Cardiac muscle cell (in vitro differentiated cells and primary cell): ENCODE data around the gene TAPT1. TPM values are rescaled to one million over a fixed set of nuclear protein-coding genes. Genes with fewer than 3 reads are reported as not detected.
"Not testable (repeated sequence)": the region's sequence is repeated elsewhere in the genome, so short reads cannot be mapped to it uniquely, and the experiment has no call there.

Experiments used
- DNase-seq, 2 donors: peaks; one replicate each; pipeline versions ENCODE4 v3.0.0 to v3.0.0-alpha.2; 2010 to 2017; ENCODE audit warnings: low read depth in 1 of 2, low spot score in 1 of 2
- H3K27ac ChIP-seq: fragments of 200-600 bp; sonication (generic); 2 replicates; pipeline ENCODE4 v1.5.1; 2016
- H3K27me3 ChIP-seq: fragments of 200-600 bp; sonication (generic); 2 replicates; pipeline ENCODE4 v1.6.0; 2016; ENCODE audit warnings: control low read depth
- H3K36me3 ChIP-seq: fragments of 200-600 bp; sonication (generic); 2 replicates; pipeline ENCODE4 v1.5.1; 2016; ENCODE audit warnings: control low read depth
- H3K4me1 ChIP-seq: fragments of 200-600 bp; sonication (generic); 2 replicates; pipeline ENCODE4 v1.8.1; 2017; ENCODE audit warnings: low read depth, mild to moderate bottlenecking, mixed run types
- H3K4me3 ChIP-seq: fragments of 200-600 bp; sonication (generic); 2 replicates; pipeline ENCODE4 v1.5.1; 2016; ENCODE audit warnings: mild to moderate bottlenecking
- H3K9me3 ChIP-seq: fragments of 200-600 bp; sonication (generic); 2 replicates; pipeline ENCODE4 v1.5.1; 2017; ENCODE audit warnings: low read depth, mild to moderate bottlenecking, control low read depth
- CTCF ChIP-seq: IDR thresholded peaks from 2 replicates; pipeline ENCODE4 v1.5.1; 2012; ENCODE audit warnings: low read depth, mild to moderate bottlenecking, low read length
- polyA plus RNA-seq: library from polyadenylated mRNA; unstranded; fragments of >200 nt; fragmentation: Nextera tagmentation; extraction: Ambion mirVana; gene quantifications from 2 replicates; pipeline ENCODE4 v1.2.1, GENCODE V29; 2016
- total RNA-seq: library from RNA; depleted of rRNA; stranded (reverse); fragments of >200 nt; gene quantifications from 2 replicates; pipeline ENCODE4 v1.2.3, GENCODE V29; 2016

Gene TAPT1
- total RNA-seq = 7.5 and 9.8 TPM in 2 replicates
- polyA plus RNA-seq = 16.9 and 25.7 TPM in 2 replicates

GRCh38 chr4:16225863-16226815 lies at the start of gene TAPT1:
Gene TAPT1, minus strand, starts transcription at chr4:16226471. Its CDS starts 14 bp downstream, at chr4:16226457.
- DNase-seq = peak; percentile 73 to 89
- H3K4me1 ChIP-seq = peaks cover 21% of the 10 kb centered on the region
- no peaks in the 10 kb centered on the region for H3K9me3 ChIP-seq
- H3K27me3 ChIP-seq = no peaks in the 10 kb centered on the region
- H3K4me3 ChIP-seq = peak within 1 kb of the TSS; percentile 72
- TF ChIP-seq CTCF = no peak
- H3K27ac ChIP-seq = peak within 1 kb of the TSS; percentile 98
- no peaks in the 10 kb centered on the region for H3K36me3 ChIP-seq

GRCh38 chr4:16271411-16271810 lies 45.1 kb upstream of the TAPT1 start:
- no peaks in the 10 kb centered on the region for H3K9me3 ChIP-seq
- no peaks in the 10 kb centered on the region for H3K27me3 ChIP-seq
- no peak overlapping the region for H3K4me3 ChIP-seq
- no peaks in the 10 kb centered on the region for H3K36me3 ChIP-seq
- H3K27ac ChIP-seq = no peak overlapping the region
- DNase-seq = no peak
- TF ChIP-seq CTCF = no peak
- no peaks in the 10 kb centered on the region for H3K4me1 ChIP-seq

GRCh38 chr4:16270454-16271328 lies 44.4 kb upstream of the TAPT1 start:
- no peaks in the 10 kb centered on the region for H3K27me3 ChIP-seq
- H3K9me3 ChIP-seq = no peaks in the 10 kb centered on the region
- H3K4me1 ChIP-seq = no peaks in the 10 kb centered on the region
- no peaks in the 10 kb centered on the region for H3K36me3 ChIP-seq
- no peak overlapping the region for H3K4me3 ChIP-seq
- H3K27ac ChIP-seq = no peak overlapping the region
- TF ChIP-seq CTCF = peak; percentile 5
- DNase-seq = no peak

- H3K4me1 ChIP-seq, H3K27ac ChIP-seq, H3K27me3 ChIP-seq: not testable (repeated sequence)
Measured at GRCh38 chr4:16269742-16270453, 43.6 kb upstream of the TAPT1 start.

GRCh38 chr4:16269240-16269639 lies 43.0 kb upstream of the TAPT1 start:
- H3K36me3 ChIP-seq = no peaks in the 10 kb centered on the region
- H3K4me3 ChIP-seq = no peak overlapping the region
- no peak overlapping the region for H3K27ac ChIP-seq
- no peak for TF ChIP-seq CTCF
- no peaks in the 10 kb centered on the region for H3K4me1 ChIP-seq
- no peak for DNase-seq
- no peaks in the 10 kb centered on the region for H3K27me3 ChIP-seq
- H3K9me3 ChIP-seq = no peaks in the 10 kb centered on the region

More at GRCh38 chr4:16269742-16270453, 43.6 kb upstream of the TAPT1 start:
- peak in 1 of 2 donors; percentile 96 for DNase-seq
- H3K4me3 ChIP-seq, H3K9me3 ChIP-seq, H3K36me3 ChIP-seq: not testable (repeated sequence)
